BLaER1 (cell line): ENCODE measurements around the gene ZNF182.
"Not testable (repeated sequence)": the region's sequence is repeated elsewhere in the genome, so short reads cannot be mapped to it uniquely, and the experiment has no call there.

Experiments used
- H3K27ac ChIP-seq: shearing (Covaris generic); formaldehyde crosslinking; 2 replicates; pipeline ENCODE4 v1.8.1; 2022
- H3K27me3 ChIP-seq: shearing (Covaris generic); formaldehyde crosslinking; 2 replicates; pipeline ENCODE4 v1.8.1; 2022
- H3K36me3 ChIP-seq: shearing (Covaris generic); formaldehyde crosslinking; 2 replicates; pipeline ENCODE4 v1.8.1; 2022
- H3K4me1 ChIP-seq: shearing (Covaris generic); formaldehyde crosslinking; 2 replicates; pipeline ENCODE4 v1.8.1; 2022
- H3K4me2 ChIP-seq: shearing (Covaris generic); formaldehyde crosslinking; 2 replicates; pipeline ENCODE4 v1.8.1; 2022
- H3K4me3 ChIP-seq: shearing (Covaris generic); formaldehyde crosslinking; 2 replicates; pipeline ENCODE4 v1.8.1; 2022
- H3K9ac ChIP-seq: shearing (Covaris generic); formaldehyde crosslinking; 2 replicates; pipeline ENCODE4 v1.8.1; 2022
- H3K9me3 ChIP-seq: shearing (Covaris generic); formaldehyde crosslinking; 2 replicates; pipeline ENCODE4 v1.8.1; 2022
- H4K20me1 ChIP-seq: shearing (Covaris generic); formaldehyde crosslinking; 2 replicates; pipeline ENCODE4 v1.8.1; 2022
- Cebpa-rat ChIP-seq: shearing (Covaris generic); IDR thresholded peaks from 2 replicates; pipeline ENCODE4 v1.8.1; 2022

Gene ZNF182

GRCh38 chrX:48003758-48004457, at the start of gene ZNF182:
Gene ZNF182 (minus strand): TSS chrX:48003989. CDS start chrX:48002609, 1,380 bp downstream.
- peak within 1 kb of the TSS; percentile 82 for H3K27ac ChIP-seq
- peak within 1 kb of the TSS; percentile 83 for H3K9ac ChIP-seq
- H3K36me3 ChIP-seq, result peaks cover 18% of the 10 kb centered on the region
- H3K4me1 ChIP-seq, result peaks cover 10% of the 10 kb centered on the region
- H4K20me1 ChIP-seq, result no peaks in the 10 kb centered on the region
- H3K4me2 ChIP-seq, result peak within 1 kb of the TSS; percentile 72
- peaks cover 13% of the 10 kb centered on the region; the same call in 1 of the 2 replicates for H3K27me3 ChIP-seq
- H3K4me3 ChIP-seq, result peak within 1 kb of the TSS; percentile 76
- TF ChIP-seq Cebpa-rat, result no peak
- H3K9me3 ChIP-seq, result peaks cover 12% of the 10 kb centered on the region

GRCh38 chrX:48046846-48047245, 43.1 kb upstream of the ZNF182 start:
- H4K20me1 ChIP-seq, result no peaks in the 10 kb centered on the region
- H3K27me3 ChIP-seq, result peaks cover 76% of the 10 kb centered on the region
- no peaks in the 10 kb centered on the region for H3K36me3 ChIP-seq
- TF ChIP-seq Cebpa-rat, result no peak
- H3K9me3 ChIP-seq, result peaks cover 7% of the 10 kb centered on the region; the same call in 1 of the 2 replicates
- H3K4me1 ChIP-seq, result no peaks in the 10 kb centered on the region
- H3K27ac ChIP-seq, result no peak overlapping the region
- H3K4me3 ChIP-seq, result no peak overlapping the region
- no peak overlapping the region for H3K4me2 ChIP-seq
- no peak overlapping the region for H3K9ac ChIP-seq

GRCh38 chrX:48045410-48046311, 41.9 kb upstream of the ZNF182 start:
- no peak overlapping the region for H3K9ac ChIP-seq
- peaks cover 77% of the 10 kb centered on the region for H3K27me3 ChIP-seq
- TF ChIP-seq Cebpa-rat, result no peak
- no peaks in the 10 kb centered on the region for H3K4me1 ChIP-seq
- H3K4me3 ChIP-seq, result no peak overlapping the region
- H4K20me1 ChIP-seq, result no peaks in the 10 kb centered on the region
- no peaks in the 10 kb centered on the region for H3K36me3 ChIP-seq
- peaks cover 7% of the 10 kb centered on the region; the same call in 1 of the 2 replicates for H3K9me3 ChIP-seq
- H3K27ac ChIP-seq, result no peak overlapping the region
- H3K4me2 ChIP-seq, result 0 out of 2 replicates have a peak overlapping the region, but pooled peaks have one; percentile 6

DNA sequence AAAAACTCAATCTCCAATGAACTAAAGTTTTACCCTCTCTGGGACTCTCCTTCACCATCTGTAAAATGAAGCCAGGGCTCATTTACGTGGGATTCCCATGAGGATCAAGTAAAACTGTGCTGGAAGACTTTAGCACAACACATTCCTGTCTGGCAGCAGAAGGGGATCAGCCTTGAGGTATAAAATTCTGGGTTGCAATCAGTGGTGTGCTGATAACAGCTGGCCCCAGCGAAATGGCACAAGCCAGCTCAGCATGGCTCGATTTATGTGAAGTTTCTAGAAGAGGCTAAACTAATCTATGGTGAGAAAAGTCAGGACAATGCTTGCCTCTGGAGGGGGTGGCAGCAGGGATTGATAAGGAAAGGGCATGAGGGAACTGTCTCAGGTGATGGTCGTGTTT, 39.3 kb upstream of the ZNF182 start:
- Histone ChIP-seq H3K9ac (no peak overlapping the region), H3K4me3 (no peak overlapping the region), H3K4me1 (no peaks in the 10 kb centered on the region), H4K20me1 (no peaks in the 10 kb centered on the region), H3K4me2 (no peak overlapping the region), H3K27me3 (peaks cover 71% of the 10 kb centered on the region), H3K9me3 (peaks cover 7% of the 10 kb centered on the region; the same call in 1 of the 2 replicates), H3K36me3 (no peaks in the 10 kb centered on the region), H3K27ac (no peak overlapping the region)
- no peak for TF ChIP-seq Cebpa-rat

DNA sequence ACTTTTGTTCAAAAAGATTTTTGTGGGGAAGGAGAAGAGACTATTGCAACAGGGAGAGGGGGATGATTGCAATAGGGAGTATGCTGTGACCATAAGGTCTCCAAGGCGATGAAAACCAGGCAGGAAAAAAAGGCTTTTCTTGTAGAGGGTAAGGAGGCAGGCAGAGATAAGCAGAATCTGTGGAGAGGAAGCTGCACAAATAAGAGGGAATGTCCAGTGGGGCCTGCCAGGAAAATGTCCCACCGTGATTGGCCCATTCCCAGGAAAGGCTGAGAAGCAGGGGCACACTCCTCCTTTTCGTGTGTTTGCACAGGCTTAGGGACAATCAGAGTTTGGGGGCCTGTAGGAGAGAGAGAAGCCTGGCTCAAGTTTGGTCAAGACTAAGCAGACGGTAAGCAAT, 32.1 kb upstream of the ZNF182 start:
- H3K36me3 ChIP-seq, result no peaks in the 10 kb centered on the region
- H4K20me1 ChIP-seq, result no peaks in the 10 kb centered on the region
- no peaks in the 10 kb centered on the region for H3K4me1 ChIP-seq
- H3K27ac ChIP-seq, result no peak overlapping the region
- no peak overlapping the region for H3K9ac ChIP-seq
- peaks cover 75% of the 10 kb centered on the region for H3K27me3 ChIP-seq
- H3K4me3 ChIP-seq, result no peak overlapping the region
- H3K4me2 ChIP-seq, result no peak overlapping the region
- TF ChIP-seq Cebpa-rat, result no peak
- no peaks in the 10 kb centered on the region for H3K9me3 ChIP-seq

- H3K4me2 ChIP-seq, H4K20me1 ChIP-seq, H3K4me1 ChIP-seq, H3K9me3 ChIP-seq, H3K27ac ChIP-seq, H3K36me3 ChIP-seq, H3K9ac ChIP-seq, H3K4me3 ChIP-seq: not testable (repeated sequence)
- H3K27me3 ChIP-seq, result peaks cover 64% of the 10 kb centered on the region
These were observed 26.9 kb upstream of the ZNF182 start for GRCh38 chrX:48030641-48031173.

- H3K36me3 ChIP-seq, result no peaks in the 10 kb centered on the region
- H4K20me1 ChIP-seq, result no peaks in the 10 kb centered on the region
- H3K4me1 ChIP-seq, result no peaks in the 10 kb centered on the region
- no peak overlapping the region for H3K9ac ChIP-seq
- no peak overlapping the region for H3K4me3 ChIP-seq
- H3K27ac ChIP-seq, result no peak overlapping the region
- H3K27me3 ChIP-seq, result peaks cover 59% of the 10 kb centered on the region
- H3K9me3 ChIP-seq, result no peaks in the 10 kb centered on the region
- no peak for TF ChIP-seq Cebpa-rat
- H3K4me2 ChIP-seq, result no peak overlapping the region
These were observed 26.4 kb upstream of the ZNF182 start for GRCh38 chrX:48030237-48030636.

- Histone ChIP-seq H3K4me1 (no peaks in the 10 kb centered on the region), H3K27me3 (peaks cover 38% of the 10 kb centered on the region), H4K20me1 (no peaks in the 10 kb centered on the region), H3K4me2 (no peak overlapping the region), H3K27ac (no peak overlapping the region), H3K9ac (no peak overlapping the region), H3K4me3 (no peak overlapping the region), H3K36me3 (no peaks in the 10 kb centered on the region), H3K9me3 (no peaks in the 10 kb centered on the region)
- no peak for TF ChIP-seq Cebpa-rat
These were observed 24.3 kb upstream of the ZNF182 start for GRCh38 chrX:48028091-48028490.

GRCh38 chrX:48027545-48027944, 23.8 kb upstream of the ZNF182 start:
- not testable (repeated sequence) for H3K9ac ChIP-seq, H3K4me2 ChIP-seq, H3K4me3 ChIP-seq, H3K27ac ChIP-seq, H3K9me3 ChIP-seq, H3K36me3 ChIP-seq, H3K4me1 ChIP-seq, H4K20me1 ChIP-seq
- peaks cover 32% of the 10 kb centered on the region for H3K27me3 ChIP-seq

DNA sequence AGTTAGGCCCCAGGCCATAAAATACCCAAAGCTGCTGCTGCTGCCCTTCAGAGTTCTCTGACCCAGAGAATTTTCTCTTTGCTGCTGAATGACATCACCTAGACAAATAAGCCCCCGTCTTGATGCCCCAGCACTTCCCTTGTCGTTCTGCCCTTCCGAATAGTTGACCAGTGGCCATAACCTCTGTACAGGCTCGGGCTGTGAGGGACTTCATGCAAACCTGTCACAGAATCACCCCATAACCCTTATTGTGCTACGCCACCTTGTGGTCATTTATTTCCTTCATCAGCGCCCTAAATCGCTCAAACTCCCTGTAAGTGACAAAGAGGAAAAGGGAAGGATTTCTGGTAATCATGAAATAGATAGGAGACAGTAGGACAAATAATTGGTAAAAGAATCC, 21.8 kb upstream of the ZNF182 start:
- no peak for TF ChIP-seq Cebpa-rat
- no peak overlapping the region for H3K27ac ChIP-seq
- no peak overlapping the region for H3K9ac ChIP-seq
- H3K4me2 ChIP-seq, result no peak overlapping the region
- no peaks in the 10 kb centered on the region for H4K20me1 ChIP-seq
- no peaks in the 10 kb centered on the region for H3K36me3 ChIP-seq
- no peaks in the 10 kb centered on the region for H3K4me1 ChIP-seq
- H3K27me3 ChIP-seq, result peaks cover 17% of the 10 kb centered on the region
- no peaks in the 10 kb centered on the region for H3K9me3 ChIP-seq
- no peak overlapping the region for H3K4me3 ChIP-seq
